HCT116 (cell line): ENCODE results near the gene TPRG1L.

Experiments used
- CEBPB ChIP-seq: IDR thresholded peaks from 2 replicates; pipeline ENCODE4 v1.6.1; 2012; ENCODE audit warnings: low read depth
- EZH2 ChIP-seq: fragments of 200-600 bp; sonication (generic); IDR thresholded peaks from 2 replicates; pipeline ENCODE4 v1.6.1; 2017; ENCODE audit warnings: antibody characterized with exemption, mixed run types
- FOSL1 ChIP-seq: IDR thresholded peaks from 2 replicates; pipeline ENCODE4 v1.6.1; 2012; ENCODE audit warnings: low read depth
- JUND ChIP-seq: IDR thresholded peaks from 2 replicates; pipeline ENCODE4 v1.6.1; 2012
- POLR2A ChIP-seq: IDR thresholded peaks from 2 replicates; pipeline ENCODE4 v1.7.0; 2011; ENCODE audit warnings: borderline replicate concordance; ENCODE audit not compliant: insufficient read depth, insufficient read length; ENCODE audit errors: extremely low read depth
- POLR2AphosphoS5 ChIP-seq: IDR thresholded peaks from 2 replicates; pipeline ENCODE4 v1.6.1; 2011; ENCODE audit warnings: mild to moderate bottlenecking, low read depth, low read length, moderate library complexity
- RAD21 ChIP-seq: IDR thresholded peaks from 2 replicates; pipeline ENCODE4 v1.6.1; 2012; ENCODE audit warnings: low read depth, mild to moderate bottlenecking
- SP1 ChIP-seq: IDR thresholded peaks from 2 replicates; pipeline ENCODE4 v1.6.1; 2012; ENCODE audit warnings: low read depth
- SRF ChIP-seq: IDR thresholded peaks from 2 replicates; pipeline ENCODE4 v1.6.1; 2012; ENCODE audit warnings: low read depth
- TCF7L2 ChIP-seq: IDR thresholded peaks from 2 replicates; pipeline ENCODE4 v1.7.0; 2011; ENCODE audit warnings: borderline replicate concordance, inconsistent platforms; ENCODE audit not compliant: insufficient read depth, insufficient read length; ENCODE audit errors: extremely low read depth
- YY1 ChIP-seq: IDR thresholded peaks from 2 replicates; pipeline ENCODE4 v1.6.1; 2011; ENCODE audit warnings: low read length, low read depth, moderate library complexity, mild to moderate bottlenecking; ENCODE audit not compliant: insufficient replicate concordance; ENCODE audit errors: extremely low read depth
- TF ChIP-seq, protein P1 (sequence below), 3 experiments: fragments of 200-600 bp in 1 of 3; sonication (generic) in 1 of 3; IDR thresholded peaks in 2 of 3; conservative IDR thresholded peaks in 1 of 3; 2 replicates each; pipeline ENCODE4 v1.5.1; 2012 to 2017; ENCODE audit warnings: low read depth in 2 of 3, low read length in 2 of 3, antibody characterized with exemption in 1 of 3, borderline replicate concordance in 1 of 3, control low read depth in 1 of 3, mild to moderate bottlenecking in 1 of 3, mixed read lengths in 1 of 3, mixed run types in 1 of 3, moderate library complexity in 1 of 3; ENCODE audit not compliant: insufficient read depth in 1 of 3
- TF ChIP-seq, protein P2 (sequence below): IDR thresholded peaks from 2 replicates; pipeline ENCODE4 v1.6.1; 2012
- TF ChIP-seq, protein P3 (sequence below): IDR thresholded peaks from 2 replicates; pipeline ENCODE4 v1.6.1; 2012; ENCODE audit warnings: low read depth

DNA sequence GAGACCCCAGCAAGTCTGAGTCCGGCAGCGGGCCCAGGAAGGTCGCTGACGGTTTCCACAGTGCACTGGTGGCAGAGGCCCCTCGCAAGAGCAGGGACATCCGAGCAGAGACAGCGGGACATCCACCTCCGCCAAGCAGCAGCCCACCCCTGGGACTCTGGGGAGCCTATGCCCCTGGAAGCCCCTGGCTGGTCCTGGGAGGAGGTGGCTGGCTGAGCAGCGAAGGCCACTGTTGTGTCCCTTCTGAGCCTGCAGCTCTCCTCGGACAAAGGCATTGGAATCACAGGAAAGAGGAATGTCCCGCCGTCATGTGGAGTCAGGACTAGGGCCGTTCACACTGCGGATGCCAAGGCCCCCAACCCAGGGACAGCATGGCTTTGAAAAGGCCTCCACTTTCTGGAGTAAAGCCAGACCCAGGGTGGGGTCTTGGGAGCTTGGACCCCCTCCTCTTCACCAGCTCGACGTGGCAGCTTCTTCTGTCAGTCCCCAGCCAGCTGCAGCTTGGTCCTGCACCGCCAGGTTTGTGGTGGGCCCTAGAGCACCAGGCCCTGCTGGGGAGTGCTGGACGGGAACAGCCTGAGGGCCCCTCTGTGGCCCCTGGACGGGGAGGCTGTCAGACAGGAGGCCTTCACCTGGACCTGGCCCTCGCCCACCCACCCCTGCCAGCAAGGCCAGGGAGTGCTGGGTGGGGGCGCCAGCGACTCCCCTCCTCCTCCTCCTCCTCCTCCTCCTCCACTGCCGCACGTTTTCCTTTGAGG lies 14.9 kb upstream of the TPRG1L start:
- TF ChIP-seq JUND = no peak
- no peak for TF ChIP-seq CEBPB
- TF ChIP-seq RAD21 = no peak
- no peak for TF ChIP-seq FOSL1
- no peak for TF ChIP-seq EZH2
- no peak for TF ChIP-seq POLR2A
- no peak for TF ChIP-seq SRF
- TF ChIP-seq POLR2AphosphoS5 = no peak
- TF ChIP-seq YY1 = no peak
- TF ChIP-seq, protein P1, sequence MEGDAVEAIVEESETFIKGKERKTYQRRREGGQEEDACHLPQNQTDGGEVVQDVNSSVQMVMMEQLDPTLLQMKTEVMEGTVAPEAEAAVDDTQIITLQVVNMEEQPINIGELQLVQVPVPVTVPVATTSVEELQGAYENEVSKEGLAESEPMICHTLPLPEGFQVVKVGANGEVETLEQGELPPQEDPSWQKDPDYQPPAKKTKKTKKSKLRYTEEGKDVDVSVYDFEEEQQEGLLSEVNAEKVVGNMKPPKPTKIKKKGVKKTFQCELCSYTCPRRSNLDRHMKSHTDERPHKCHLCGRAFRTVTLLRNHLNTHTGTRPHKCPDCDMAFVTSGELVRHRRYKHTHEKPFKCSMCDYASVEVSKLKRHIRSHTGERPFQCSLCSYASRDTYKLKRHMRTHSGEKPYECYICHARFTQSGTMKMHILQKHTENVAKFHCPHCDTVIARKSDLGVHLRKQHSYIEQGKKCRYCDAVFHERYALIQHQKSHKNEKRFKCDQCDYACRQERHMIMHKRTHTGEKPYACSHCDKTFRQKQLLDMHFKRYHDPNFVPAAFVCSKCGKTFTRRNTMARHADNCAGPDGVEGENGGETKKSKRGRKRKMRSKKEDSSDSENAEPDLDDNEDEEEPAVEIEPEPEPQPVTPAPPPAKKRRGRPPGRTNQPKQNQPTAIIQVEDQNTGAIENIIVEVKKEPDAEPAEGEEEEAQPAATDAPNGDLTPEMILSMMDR (IDR thresholded peaks at IDR 0.05 in 2 of 3, conservative IDR thresholded peaks at IDR 0.05 in 1 of 3; ENCODE audit: borderline replicate concordance in 1 of 3, insufficient read depth in 1 of 3, low read depth in 2 of 3, low read length in 2 of 3) = no peak
- TF ChIP-seq, protein P2, sequence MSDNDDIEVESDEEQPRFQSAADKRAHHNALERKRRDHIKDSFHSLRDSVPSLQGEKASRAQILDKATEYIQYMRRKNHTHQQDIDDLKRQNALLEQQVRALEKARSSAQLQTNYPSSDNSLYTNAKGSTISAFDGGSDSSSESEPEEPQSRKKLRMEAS = no peak
- no peak for TF ChIP-seq TCF7L2
- TF ChIP-seq, protein P3, sequence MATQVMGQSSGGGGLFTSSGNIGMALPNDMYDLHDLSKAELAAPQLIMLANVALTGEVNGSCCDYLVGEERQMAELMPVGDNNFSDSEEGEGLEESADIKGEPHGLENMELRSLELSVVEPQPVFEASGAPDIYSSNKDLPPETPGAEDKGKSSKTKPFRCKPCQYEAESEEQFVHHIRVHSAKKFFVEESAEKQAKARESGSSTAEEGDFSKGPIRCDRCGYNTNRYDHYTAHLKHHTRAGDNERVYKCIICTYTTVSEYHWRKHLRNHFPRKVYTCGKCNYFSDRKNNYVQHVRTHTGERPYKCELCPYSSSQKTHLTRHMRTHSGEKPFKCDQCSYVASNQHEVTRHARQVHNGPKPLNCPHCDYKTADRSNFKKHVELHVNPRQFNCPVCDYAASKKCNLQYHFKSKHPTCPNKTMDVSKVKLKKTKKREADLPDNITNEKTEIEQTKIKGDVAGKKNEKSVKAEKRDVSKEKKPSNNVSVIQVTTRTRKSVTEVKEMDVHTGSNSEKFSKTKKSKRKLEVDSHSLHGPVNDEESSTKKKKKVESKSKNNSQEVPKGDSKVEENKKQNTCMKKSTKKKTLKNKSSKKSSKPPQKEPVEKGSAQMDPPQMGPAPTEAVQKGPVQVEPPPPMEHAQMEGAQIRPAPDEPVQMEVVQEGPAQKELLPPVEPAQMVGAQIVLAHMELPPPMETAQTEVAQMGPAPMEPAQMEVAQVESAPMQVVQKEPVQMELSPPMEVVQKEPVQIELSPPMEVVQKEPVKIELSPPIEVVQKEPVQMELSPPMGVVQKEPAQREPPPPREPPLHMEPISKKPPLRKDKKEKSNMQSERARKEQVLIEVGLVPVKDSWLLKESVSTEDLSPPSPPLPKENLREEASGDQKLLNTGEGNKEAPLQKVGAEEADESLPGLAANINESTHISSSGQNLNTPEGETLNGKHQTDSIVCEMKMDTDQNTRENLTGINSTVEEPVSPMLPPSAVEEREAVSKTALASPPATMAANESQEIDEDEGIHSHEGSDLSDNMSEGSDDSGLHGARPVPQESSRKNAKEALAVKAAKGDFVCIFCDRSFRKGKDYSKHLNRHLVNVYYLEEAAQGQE = no peak
- no peak for TF ChIP-seq SP1
